ENCODE data around the gene CTDSPL. TPM values are rescaled to one million over a fixed set of nuclear protein-coding genes. Genes with fewer than 3 reads are reported as not detected.

The CTDSPL gene
- total and polyA plus RNA-seq, 2 of the 13 experiments (the other 11 are each of a cell fraction or from before 2014, with no cell fraction given) = 26.1 to 142 TPM

GRCh38 chr3:37986479-37987314 lies 125.0 kb downstream of the CTDSPL start (continued):
- TF ChIP-seq, protein P1, sequence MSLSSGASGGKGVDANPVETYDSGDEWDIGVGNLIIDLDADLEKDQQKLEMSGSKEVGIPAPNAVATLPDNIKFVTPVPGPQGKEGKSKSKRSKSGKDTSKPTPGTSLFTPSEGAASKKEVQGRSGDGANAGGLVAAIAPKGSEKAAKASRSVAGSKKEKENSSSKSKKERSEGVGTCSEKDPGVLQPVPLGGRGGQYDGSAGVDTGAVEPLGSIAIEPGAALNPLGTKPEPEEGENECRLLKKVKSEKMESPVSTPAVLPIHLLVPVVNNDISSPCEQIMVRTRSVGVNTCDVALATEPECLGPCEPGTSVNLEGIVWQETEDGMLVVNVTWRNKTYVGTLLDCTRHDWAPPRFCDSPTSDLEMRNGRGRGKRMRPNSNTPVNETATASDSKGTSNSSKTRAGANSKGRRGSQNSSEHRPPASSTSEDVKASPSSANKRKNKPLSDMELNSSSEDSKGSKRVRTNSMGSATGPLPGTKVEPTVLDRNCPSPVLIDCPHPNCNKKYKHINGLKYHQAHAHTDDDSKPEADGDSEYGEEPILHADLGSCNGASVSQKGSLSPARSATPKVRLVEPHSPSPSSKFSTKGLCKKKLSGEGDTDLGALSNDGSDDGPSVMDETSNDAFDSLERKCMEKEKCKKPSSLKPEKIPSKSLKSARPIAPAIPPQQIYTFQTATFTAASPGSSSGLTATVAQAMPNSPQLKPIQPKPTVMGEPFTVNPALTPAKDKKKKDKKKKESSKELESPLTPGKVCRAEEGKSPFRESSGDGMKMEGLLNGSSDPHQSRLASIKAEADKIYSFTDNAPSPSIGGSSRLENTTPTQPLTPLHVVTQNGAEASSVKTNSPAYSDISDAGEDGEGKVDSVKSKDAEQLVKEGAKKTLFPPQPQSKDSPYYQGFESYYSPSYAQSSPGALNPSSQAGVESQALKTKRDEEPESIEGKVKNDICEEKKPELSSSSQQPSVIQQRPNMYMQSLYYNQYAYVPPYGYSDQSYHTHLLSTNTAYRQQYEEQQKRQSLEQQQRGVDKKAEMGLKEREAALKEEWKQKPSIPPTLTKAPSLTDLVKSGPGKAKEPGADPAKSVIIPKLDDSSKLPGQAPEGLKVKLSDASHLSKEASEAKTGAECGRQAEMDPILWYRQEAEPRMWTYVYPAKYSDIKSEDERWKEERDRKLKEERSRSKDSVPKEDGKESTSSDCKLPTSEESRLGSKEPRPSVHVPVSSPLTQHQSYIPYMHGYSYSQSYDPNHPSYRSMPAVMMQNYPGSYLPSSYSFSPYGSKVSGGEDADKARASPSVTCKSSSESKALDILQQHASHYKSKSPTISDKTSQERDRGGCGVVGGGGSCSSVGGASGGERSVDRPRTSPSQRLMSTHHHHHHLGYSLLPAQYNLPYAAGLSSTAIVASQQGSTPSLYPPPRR (CRISPR knock-in tag; IDR thresholded peaks at IDR 0.05; ENCODE audit: borderline replicate concordance) = peak; percentile 78
- TF ChIP-seq ZNF605 (CRISPR knock-in tag; IDR thresholded peaks at IDR 0.05) (no peak), PHF21A (CRISPR knock-in tag; IDR thresholded peaks at IDR 0.05) (peak; percentile 75; the same call in 1 of the 2 replicates), MAFF (IDR thresholded peaks at IDR 0.05; ENCODE audit: low read depth, low read length) (no peak), HNF1B (CRISPR knock-in tag; IDR thresholded peaks at IDR 0.05) (no peak), MBD4 (IDR thresholded peaks at IDR 0.05; ENCODE audit: borderline replicate concordance, low read length) (no peak), FOXM1 (CRISPR knock-in tag; IDR thresholded peaks at IDR 0.05) (no peak), HOXA7 (CRISPR knock-in tag; IDR thresholded peaks at IDR 0.05) (no peak), SCMH1 (CRISPR knock-in tag; IDR thresholded peaks at IDR 0.05; ENCODE audit: borderline replicate concordance) (no peak), TEAD3 (CRISPR knock-in tag; optimal IDR thresholded peaks at IDR 0.05; ENCODE audit: borderline replicate concordance) (no peak), POLR2AphosphoS2 (IDR thresholded peaks at IDR 0.05; ENCODE audit: low read depth, low read length) (no peak), RFXAP (CRISPR knock-in tag; IDR thresholded peaks at IDR 0.05; ENCODE audit: borderline replicate concordance) (0 out of 2 replicates have a peak, but pooled peaks have one; percentile 8), ZNF678 (CRISPR knock-in tag; IDR thresholded peaks at IDR 0.05) (no peak), NCOA1 (CRISPR knock-in tag; IDR thresholded peaks at IDR 0.05) (no peak), GABPA (IDR thresholded peaks at IDR 0.05; ENCODE audit: low read depth, low read length) (no peak), GABPA (CRISPR knock-in tag; IDR thresholded peaks at IDR 0.05; ENCODE audit: low read depth) (no peak), HNF4G (IDR thresholded peaks at IDR 0.05; ENCODE audit: borderline replicate concordance, low read depth, low read length) (no peak), HNF4G (CRISPR knock-in tag; IDR thresholded peaks at IDR 0.05; ENCODE audit: borderline replicate concordance, low read depth) (no peak), SPEN (CRISPR knock-in tag; IDR thresholded peaks at IDR 0.05; ENCODE audit: low read depth) (no peak), ZNF34 (CRISPR knock-in tag; IDR thresholded peaks at IDR 0.05; ENCODE audit: borderline replicate concordance) (no peak), NR1H2 (CRISPR knock-in tag; IDR thresholded peaks at IDR 0.05; ENCODE audit: borderline replicate concordance, low read depth) (no peak)
- TF ChIP-seq, protein P2, sequence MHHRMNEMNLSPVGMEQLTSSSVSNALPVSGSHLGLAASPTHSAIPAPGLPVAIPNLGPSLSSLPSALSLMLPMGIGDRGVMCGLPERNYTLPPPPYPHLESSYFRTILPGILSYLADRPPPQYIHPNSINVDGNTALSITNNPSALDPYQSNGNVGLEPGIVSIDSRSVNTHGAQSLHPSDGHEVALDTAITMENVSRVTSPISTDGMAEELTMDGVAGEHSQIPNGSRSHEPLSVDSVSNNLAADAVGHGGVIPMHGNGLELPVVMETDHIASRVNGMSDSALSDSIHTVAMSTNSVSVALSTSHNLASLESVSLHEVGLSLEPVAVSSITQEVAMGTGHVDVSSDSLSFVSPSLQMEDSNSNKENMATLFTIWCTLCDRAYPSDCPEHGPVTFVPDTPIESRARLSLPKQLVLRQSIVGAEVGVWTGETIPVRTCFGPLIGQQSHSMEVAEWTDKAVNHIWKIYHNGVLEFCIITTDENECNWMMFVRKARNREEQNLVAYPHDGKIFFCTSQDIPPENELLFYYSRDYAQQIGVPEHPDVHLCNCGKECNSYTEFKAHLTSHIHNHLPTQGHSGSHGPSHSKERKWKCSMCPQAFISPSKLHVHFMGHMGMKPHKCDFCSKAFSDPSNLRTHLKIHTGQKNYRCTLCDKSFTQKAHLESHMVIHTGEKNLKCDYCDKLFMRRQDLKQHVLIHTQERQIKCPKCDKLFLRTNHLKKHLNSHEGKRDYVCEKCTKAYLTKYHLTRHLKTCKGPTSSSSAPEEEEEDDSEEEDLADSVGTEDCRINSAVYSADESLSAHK (CRISPR knock-in tag; IDR thresholded peaks at IDR 0.05; ENCODE audit: borderline replicate concordance) = no peak

Measured in HepG2 (cell line).